PFSK-1 (cell line): Measurements from ENCODE around the gene BEGAIN.

Source experiments
- FOXP2 ChIP-seq: optimal IDR thresholded peaks from 2 replicates; pipeline ENCODE3; 2011; ENCODE audit warnings: borderline replicate concordance, control low read depth, inconsistent platforms; ENCODE audit not compliant: insufficient read depth; ENCODE audit errors: extremely low read length, extremely low read depth
- POLR2AphosphoS5 ChIP-seq: IDR thresholded peaks from 2 replicates; pipeline ENCODE4 v1.6.1; 2012; ENCODE audit warnings: low read depth, mild to moderate bottlenecking, control low read depth, low read length, moderate library complexity
- REST ChIP-seq, 2 experiments: IDR thresholded peaks; 2 replicates each; pipeline versions ENCODE4 v1.6.1 to v1.8.0; 2011 to 2012; ENCODE audit warnings: low read depth in 2 of 2, low read length in 2 of 2, control low read depth in 1 of 2, inconsistent platforms in 1 of 2, mild to moderate bottlenecking in 1 of 2, moderate library complexity in 1 of 2; ENCODE audit not compliant: insufficient read depth in 1 of 2
- SIN3A ChIP-seq: IDR thresholded peaks from 2 replicates; pipeline ENCODE4 v1.6.1; 2012; ENCODE audit warnings: mild to moderate bottlenecking, low read length, moderate library complexity, borderline replicate concordance; ENCODE audit not compliant: insufficient read depth
- TAF1 ChIP-seq: IDR thresholded peaks from 2 replicates; pipeline ENCODE4 v1.6.1; 2012; ENCODE audit warnings: low read length, control low read depth, borderline replicate concordance; ENCODE audit not compliant: insufficient read depth

BEGAIN gene

GRCh38 chr14:100617410-100618317, 30.4 kb upstream of the BEGAIN start:
- TF ChIP-seq REST (IDR thresholded peaks at IDR 0.05; ENCODE audit: insufficient read depth in 1 of 2, low read depth in 2 of 2, low read length in 2 of 2) (no peak), SIN3A (no peak), TAF1 (no peak), FOXP2 (no peak), POLR2AphosphoS5 (no peak)

- no peak for TF ChIP-seq TAF1
- TF ChIP-seq SIN3A, result no peak
- no peak for TF ChIP-seq REST (IDR thresholded peaks at IDR 0.05; ENCODE audit: insufficient read depth in 1 of 2, low read depth in 2 of 2, low read length in 2 of 2)
- TF ChIP-seq POLR2AphosphoS5, result no peak
- no peak for TF ChIP-seq FOXP2
Observed at GRCh38 chr14:100616854-100617409, 29.7 kb upstream of the BEGAIN start.

GRCh38 chr14:100615736-100616695, 28.8 kb upstream of the BEGAIN start:
- TF ChIP-seq SIN3A (no peak), FOXP2 (no peak), POLR2AphosphoS5 (no peak), REST (IDR thresholded peaks at IDR 0.05; ENCODE audit: insufficient read depth in 1 of 2, low read depth in 2 of 2, low read length in 2 of 2) (no peak), TAF1 (no peak)

GRCh38 chr14:100614803-100615202, 27.6 kb upstream of the BEGAIN start:
- TF ChIP-seq FOXP2, result no peak
- no peak for TF ChIP-seq REST (IDR thresholded peaks at IDR 0.05; ENCODE audit: insufficient read depth in 1 of 2, low read depth in 2 of 2, low read length in 2 of 2)
- TF ChIP-seq TAF1, result no peak
- TF ChIP-seq SIN3A, result no peak
- TF ChIP-seq POLR2AphosphoS5, result no peak
